ENCODE data around the gene RNF113B. TPM values are rescaled to one million over a fixed set of nuclear protein-coding genes. Genes with fewer than 3 reads are reported as not detected.

The RNF113B gene
- total RNA-seq, 1 donor from 2014 or later: not detected

- Mint-ChIP-seq H3K36me3 (ENCODE audit: low read depth) (no peaks in the 10 kb centered on the region), H3K4me3 (no peak overlapping the region), H3K27ac (no peak overlapping the region), H3K9me3 (peaks cover 7% of the 10 kb centered on the region), H3K27me3 (no peaks in the 10 kb centered on the region), H3K4me1 (no peaks in the 10 kb centered on the region)
- ChIA-PET CTCF (no interaction called here), POLR2A (no interaction called here)
- intact Hi-C loops (cut with micrococcal nuclease): no loop called here
- DNase-seq: no peak
- ATAC-seq (ENCODE audit: low read depth): no peak
- TF ChIP-seq, protein P1, sequence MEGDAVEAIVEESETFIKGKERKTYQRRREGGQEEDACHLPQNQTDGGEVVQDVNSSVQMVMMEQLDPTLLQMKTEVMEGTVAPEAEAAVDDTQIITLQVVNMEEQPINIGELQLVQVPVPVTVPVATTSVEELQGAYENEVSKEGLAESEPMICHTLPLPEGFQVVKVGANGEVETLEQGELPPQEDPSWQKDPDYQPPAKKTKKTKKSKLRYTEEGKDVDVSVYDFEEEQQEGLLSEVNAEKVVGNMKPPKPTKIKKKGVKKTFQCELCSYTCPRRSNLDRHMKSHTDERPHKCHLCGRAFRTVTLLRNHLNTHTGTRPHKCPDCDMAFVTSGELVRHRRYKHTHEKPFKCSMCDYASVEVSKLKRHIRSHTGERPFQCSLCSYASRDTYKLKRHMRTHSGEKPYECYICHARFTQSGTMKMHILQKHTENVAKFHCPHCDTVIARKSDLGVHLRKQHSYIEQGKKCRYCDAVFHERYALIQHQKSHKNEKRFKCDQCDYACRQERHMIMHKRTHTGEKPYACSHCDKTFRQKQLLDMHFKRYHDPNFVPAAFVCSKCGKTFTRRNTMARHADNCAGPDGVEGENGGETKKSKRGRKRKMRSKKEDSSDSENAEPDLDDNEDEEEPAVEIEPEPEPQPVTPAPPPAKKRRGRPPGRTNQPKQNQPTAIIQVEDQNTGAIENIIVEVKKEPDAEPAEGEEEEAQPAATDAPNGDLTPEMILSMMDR (IDR thresholded peaks at IDR 0.05): no peak
Measured at GRCh38 chr13:98206946-98207345, 29.9 kb upstream of the RNF113B start.

DNA sequence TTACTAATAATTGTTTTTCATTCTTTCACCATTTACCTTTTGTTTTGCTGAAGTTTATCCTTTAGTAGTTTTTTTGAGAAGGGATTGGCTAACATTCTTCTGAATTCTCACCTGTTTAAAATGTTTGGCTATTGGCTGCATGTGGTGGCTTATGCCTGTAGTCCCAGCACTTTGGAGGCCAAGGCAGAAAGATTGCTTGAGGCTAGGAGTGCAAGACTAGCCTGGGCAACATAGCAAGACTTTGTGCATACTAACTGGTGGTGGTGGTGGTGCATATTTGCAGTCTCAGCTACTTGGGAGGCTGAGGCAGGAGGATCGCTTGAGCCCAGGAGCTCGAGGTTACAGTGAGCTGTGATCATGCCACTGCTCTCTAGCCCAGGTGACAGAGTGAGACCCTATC, 27.5 kb upstream of the RNF113B start:
- POLR2A ChIA-PET: no interaction called here
- Mint-ChIP-seq H3K4me3 (no peak overlapping the region), H3K27ac (no peak overlapping the region), H3K4me1 (no peaks in the 10 kb centered on the region), H3K36me3 (ENCODE audit: low read depth) (no peaks in the 10 kb centered on the region), H3K27me3 (peaks cover 3% of the 10 kb centered on the region), H3K9me3 (peaks cover 6% of the 10 kb centered on the region)
- CTCF ChIA-PET: no interaction called here
- intact Hi-C loops (cut with micrococcal nuclease): no loop called here
- DNase-seq: no peak
- no peak for ATAC-seq (ENCODE audit: low read depth)
- TF ChIP-seq, protein P1 (IDR thresholded peaks at IDR 0.05): no peak

GRCh38 chr13:98203646-98204326, 26.7 kb upstream of the RNF113B start:
- H3K27me3 Mint-ChIP-seq: peaks cover 3% of the 10 kb centered on the region

GRCh38 chr13:98201984-98202383, 24.9 kb upstream of the RNF113B start:
- CTCF ChIA-PET: no interaction called here
- intact Hi-C loops (cut with micrococcal nuclease): no loop called here
- H3K27ac Mint-ChIP-seq: no peak overlapping the region
- TF ChIP-seq, protein P1 (IDR thresholded peaks at IDR 0.05): no peak
- POLR2A ChIA-PET: no interaction called here
- H3K4me1 Mint-ChIP-seq: no peaks in the 10 kb centered on the region
- ATAC-seq (ENCODE audit: low read depth) (no peak), DNase-seq (no peak)
- no peaks in the 10 kb centered on the region for H3K36me3 Mint-ChIP-seq (ENCODE audit: low read depth)
- H3K4me3 Mint-ChIP-seq: no peak overlapping the region
- H3K9me3 Mint-ChIP-seq: peaks cover 6% of the 10 kb centered on the region
- peaks cover 3% of the 10 kb centered on the region for H3K27me3 Mint-ChIP-seq

More at GRCh38 chr13:98203646-98204326, 26.7 kb upstream of the RNF113B start:
- H3K4me1 Mint-ChIP-seq: no peaks in the 10 kb centered on the region
- ATAC-seq (ENCODE audit: low read depth) (no peak), DNase-seq (no peak)
- H3K9me3 Mint-ChIP-seq: peaks cover 6% of the 10 kb centered on the region
- TF ChIP-seq, protein P1 (IDR thresholded peaks at IDR 0.05): no peak
- intact Hi-C loops (cut with micrococcal nuclease): no loop called here
- CTCF ChIA-PET: no interaction called here
- H3K27ac Mint-ChIP-seq: no peak overlapping the region
- POLR2A ChIA-PET: no interaction called here
- H3K4me3 Mint-ChIP-seq: no peak overlapping the region
- H3K36me3 Mint-ChIP-seq (ENCODE audit: low read depth): no peaks in the 10 kb centered on the region

DNA sequence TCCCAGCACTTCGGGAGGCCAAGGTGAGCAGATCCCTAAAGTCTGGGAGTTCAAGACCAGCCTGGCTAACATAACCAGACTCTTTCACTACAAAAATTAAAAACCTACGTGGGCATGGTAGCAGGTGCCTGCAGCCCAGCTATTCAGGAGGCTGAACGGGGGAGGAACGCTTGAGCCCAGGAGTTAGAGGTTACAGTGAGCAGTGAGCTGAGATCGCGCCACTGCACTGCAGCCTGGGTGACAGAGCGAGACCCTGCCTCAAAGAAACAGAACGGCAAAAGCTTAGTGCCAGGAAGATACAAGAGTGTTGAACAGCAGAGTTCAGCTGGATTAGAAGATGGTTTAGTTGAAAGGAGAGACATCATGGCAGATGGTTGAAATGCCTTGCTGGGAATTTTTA, 24.1 kb upstream of the RNF113B start:
- ChIA-PET CTCF (no interaction called here), POLR2A (no interaction called here)
- Mint-ChIP-seq H3K27me3 (peaks cover 3% of the 10 kb centered on the region), H3K9me3 (peaks cover 3% of the 10 kb centered on the region), H3K36me3 (ENCODE audit: low read depth) (no peaks in the 10 kb centered on the region), H3K27ac (no peak overlapping the region), H3K4me1 (no peaks in the 10 kb centered on the region), H3K4me3 (no peak overlapping the region)
- TF ChIP-seq, protein P1 (IDR thresholded peaks at IDR 0.05): no peak
- ATAC-seq (ENCODE audit: low read depth) (no peak), DNase-seq (no peak)
- intact Hi-C loops (cut with micrococcal nuclease): no loop called here

All from activated B cell treated with CpG ODN at 0.5 μM for 24 hours (primary cell).